Esophagus squamous epithelium (tissue), 4 donors: ENCODE measurements around the gene USP53.

Experiments used
- CTCF ChIP-seq, 6 experiments: fragments of 450-650 bp in 4 of 6; fragments of 200-600 bp in 2 of 6; sonication (generic) in 2 of 6; IDR thresholded peaks; one replicate each; pipeline ENCODE4 v1.5.1; 2016 to 2019; ENCODE audit warnings: antibody characterized with exemption in 6 of 6, mild to moderate bottlenecking in 4 of 6, moderate library complexity in 4 of 6
- POLR2A ChIP-seq, 4 donors: fragments of 450-650 bp; IDR thresholded peaks; one replicate each; pipeline ENCODE4 v1.6.1; 2017; ENCODE audit warnings: antibody characterized with exemption in 4 of 4, mild to moderate bottlenecking in 4 of 4, moderate library complexity in 3 of 4

DNA sequence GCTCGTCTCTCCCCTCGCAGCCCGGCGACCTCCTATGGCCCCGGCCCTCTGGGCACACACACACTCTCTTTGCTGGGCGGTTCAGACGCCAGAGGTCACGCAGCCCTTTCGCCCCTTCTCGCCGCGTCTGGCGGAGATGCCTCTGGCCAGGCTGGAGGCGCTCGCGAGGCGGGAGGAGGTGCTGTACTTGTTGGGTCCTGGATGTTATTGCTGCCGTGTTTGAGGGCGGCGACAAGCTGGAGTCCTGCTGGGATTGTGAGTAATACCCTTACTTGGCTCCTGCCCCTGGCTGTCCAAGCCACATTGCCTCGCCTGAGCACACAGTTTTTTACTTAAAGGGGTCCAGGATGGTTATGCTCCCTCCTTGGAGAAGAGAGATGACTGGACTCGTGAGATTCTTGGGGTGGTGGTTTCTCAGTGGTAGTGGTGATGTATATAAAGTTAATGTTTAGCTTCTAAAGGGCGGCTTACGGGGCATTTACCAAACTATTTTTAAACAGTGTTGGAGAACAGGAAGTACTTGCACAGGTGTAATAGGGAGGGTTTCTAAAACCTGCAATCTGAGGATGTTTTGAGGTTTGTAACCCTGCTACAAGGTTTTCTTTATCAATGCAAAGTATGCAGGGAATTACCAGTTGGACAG lies 572 bp downstream of the USP53 start:
- peak in 1 of 6 experiments; percentile 9 for TF ChIP-seq CTCF (IDR thresholded peaks at IDR 0.05)
- TF ChIP-seq POLR2A (IDR thresholded peaks at IDR 0.05): no peak
